GM18519 (cell line): ENCODE results near the gene TSPAN16.

ENCODE experiments used
- ATAC-seq: cut with Tn5 transposase; IDR thresholded peaks from one replicate; pipeline ENCODE4 v1.9.1; 2021; ENCODE audit warnings: mild to moderate bottlenecking, moderate library complexity; ENCODE audit not compliant: unreplicated experiment, low FRiP score

TSPAN16 gene, protein sequence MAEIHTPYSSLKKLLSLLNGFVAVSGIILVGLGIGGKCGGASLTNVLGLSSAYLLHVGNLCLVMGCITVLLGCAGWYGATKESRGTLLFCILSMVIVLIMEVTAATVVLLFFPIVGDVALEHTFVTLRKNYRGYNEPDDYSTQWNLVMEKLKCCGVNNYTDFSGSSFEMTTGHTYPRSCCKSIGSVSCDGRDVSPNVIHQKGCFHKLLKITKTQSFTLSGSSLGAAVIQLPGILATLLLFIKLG

DNA sequence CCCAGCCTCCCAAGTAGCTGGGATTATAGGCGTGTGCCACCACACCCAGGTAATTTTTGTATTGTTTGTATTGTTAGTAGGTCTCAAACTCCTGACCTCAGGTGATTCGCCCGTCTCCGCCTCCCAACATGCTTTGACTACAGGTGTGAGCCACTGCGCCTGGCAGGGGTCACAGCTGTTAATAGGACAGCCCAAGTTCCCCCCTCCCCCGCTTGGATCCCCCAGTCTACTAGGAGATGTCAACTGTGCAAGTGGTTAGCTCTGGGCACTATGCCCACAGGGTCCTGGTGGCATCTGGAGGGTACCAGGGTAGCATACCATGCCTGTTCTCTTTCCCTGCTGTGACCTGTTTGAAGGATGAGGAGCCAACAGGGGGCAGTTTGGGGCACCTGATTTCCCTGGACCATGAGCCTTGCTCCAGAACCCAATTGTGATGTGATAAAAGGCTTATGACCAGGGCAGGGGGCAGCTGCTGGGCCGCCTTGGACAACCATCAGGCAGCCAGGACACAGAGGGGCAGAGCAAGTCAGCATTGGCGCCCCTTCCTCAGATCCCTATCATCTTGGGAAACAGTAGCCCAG, at the start of gene TSPAN16:
TSPAN16 (plus strand) TSS at position 496 of the 581 bp plus-strand sequence. CDS start 138 bp downstream, outside the sequence.
- no peak for ATAC-seq

DNA sequence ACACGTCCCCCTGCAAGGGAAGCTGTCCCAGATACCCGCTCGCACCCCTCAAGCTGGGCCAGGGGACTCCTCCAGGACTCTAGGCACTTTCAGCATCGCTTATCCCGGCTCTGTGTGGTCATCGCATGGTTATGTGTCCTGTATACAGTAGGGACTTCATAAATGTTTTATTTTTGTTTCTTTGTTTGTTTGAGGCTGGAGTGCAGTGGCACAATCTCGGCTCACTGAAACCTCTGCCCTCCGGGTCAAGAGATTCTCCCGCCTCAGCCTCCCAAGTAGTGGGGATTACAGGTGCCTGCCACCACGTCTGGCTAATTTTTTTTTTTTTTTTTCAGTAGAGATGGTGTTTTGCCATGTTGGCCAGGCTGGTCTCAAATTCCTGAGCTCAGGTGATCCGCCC, 49.0 kb upstream of the TSPAN16 start:
- ATAC-seq, result no peak

DNA sequence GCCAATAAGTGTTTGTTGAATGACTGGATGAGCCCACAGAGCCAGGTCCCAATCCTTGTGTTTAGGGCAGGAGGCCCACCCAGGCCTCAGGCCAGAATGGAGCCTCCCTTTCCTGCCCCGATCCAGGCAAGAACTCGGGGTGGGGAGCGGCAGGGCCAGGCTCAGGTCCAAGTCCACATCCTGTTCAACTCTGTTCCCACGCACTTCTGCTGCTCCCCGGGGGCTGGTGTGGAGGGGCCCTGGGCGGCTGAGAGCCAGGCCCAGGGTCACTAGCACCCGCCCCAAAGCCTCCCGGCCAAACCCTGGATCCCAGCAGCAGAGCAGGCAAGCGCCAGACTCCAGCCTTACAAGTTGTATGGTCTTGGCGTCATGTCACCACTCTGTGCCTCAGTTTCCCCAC, 48.6 kb upstream of the TSPAN16 start:
- no peak for ATAC-seq

GRCh38 chr19:11247934-11248333, 48.0 kb upstream of the TSPAN16 start:
- no peak for ATAC-seq

- no peak for ATAC-seq
Observed at GRCh38 chr19:11248852-11249251, 47.1 kb upstream of the TSPAN16 start.

GRCh38 chr19:11251217-11251616, 44.7 kb upstream of the TSPAN16 start:
- ATAC-seq, result no peak

- ATAC-seq, result no peak
Observed at GRCh38 chr19:11251650-11252314, 44.2 kb upstream of the TSPAN16 start.

DNA sequence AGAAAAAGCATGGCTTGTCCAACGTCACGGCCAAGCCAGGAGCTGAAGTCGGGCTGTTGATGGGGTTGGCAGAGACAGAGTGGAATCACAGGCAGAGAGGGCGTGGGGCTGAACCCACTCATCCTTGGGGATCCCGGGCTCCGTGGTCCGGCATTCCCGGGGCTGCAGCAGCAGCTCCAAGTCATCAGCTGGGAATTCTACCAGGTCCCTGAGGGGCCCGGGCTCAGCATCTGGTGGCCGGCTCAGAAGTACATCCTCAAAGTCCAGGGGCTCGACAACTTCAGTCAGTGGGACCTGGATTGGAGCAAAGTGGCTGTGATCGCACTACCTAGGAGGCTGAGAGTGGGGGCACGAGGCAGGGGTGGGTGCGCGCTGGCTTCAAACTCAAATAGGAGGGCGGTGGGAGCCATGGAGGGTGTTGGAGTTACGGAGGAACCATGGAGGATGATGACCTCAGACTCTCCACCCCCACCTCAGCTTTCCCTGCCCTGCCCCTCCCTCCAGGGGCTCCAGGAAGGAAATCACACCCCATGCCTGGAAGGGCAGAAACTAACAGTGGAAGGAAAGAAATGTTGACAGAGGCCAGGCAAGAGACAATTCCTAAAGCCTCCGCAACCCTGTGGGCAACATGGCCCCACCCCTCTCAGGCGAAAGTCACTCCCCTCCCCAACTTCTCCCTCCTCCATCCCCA, 43.1 kb upstream of the TSPAN16 start:
- no peak for ATAC-seq

DNA sequence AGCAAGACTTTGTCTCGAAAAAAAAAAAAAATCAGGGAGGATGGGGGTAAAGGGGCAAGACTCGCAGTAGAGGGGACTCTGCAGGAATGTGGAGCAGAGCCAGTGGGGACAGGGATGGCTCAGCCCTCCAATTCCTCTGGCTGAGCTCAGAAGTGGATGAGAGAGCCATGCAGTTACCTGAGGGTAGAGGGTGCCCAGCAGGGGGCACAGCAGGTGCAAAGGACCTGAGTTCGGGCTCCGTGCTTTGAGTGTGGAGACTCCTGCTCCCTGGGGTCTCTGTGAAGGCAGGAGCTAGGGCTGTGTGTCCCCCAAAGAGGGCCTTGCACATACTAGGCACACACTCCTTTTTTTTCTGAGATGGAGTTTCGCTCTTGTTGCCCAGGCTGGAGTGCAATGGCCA, 41.3 kb upstream of the TSPAN16 start:
- ATAC-seq, result no peak

- no peak for ATAC-seq
Observed at GRCh38 chr19:11256189-11256588, 39.8 kb upstream of the TSPAN16 start.

DNA sequence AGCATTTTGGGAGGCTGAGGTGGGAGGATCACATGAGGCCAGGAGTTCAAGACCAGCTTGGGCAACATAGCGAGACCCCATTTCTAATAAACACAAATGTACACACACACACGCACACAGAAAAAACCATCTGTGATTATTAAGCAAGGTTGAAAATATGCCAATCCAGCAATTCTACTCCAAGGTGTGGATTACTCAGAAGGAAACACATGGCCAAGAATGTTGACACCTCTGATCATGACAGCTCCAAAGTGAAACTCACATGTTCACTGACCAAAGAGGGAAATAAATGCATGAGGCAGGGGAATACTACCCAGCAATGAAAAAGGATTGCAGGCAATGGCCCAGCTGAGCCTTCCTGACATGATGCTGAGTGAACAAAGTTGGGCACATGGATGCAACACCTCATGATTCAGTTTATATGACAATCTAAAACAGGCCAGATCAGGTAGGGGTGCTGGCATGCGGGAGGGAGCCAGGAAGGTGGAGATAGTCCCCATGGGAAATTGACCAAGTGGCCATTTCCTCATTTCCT, 38.0 kb upstream of the TSPAN16 start:
- ATAC-seq, result no peak

- no peak for ATAC-seq
Observed at GRCh38 chr19:11260996-11261395, 35.0 kb upstream of the TSPAN16 start.

GRCh38 chr19:11261431-11261970, 34.5 kb upstream of the TSPAN16 start:
- no peak for ATAC-seq

GRCh38 chr19:11261971-11262839, 33.8 kb upstream of the TSPAN16 start, which contains the start of gene DOCK6:
TSS of gene DOCK6 (minus strand) at chr19:11262524. CDS start at chr19:11262440, 84 bp downstream.
- ATAC-seq, result no peak

- ATAC-seq, result no peak
Observed at GRCh38 chr19:11263726-11264125, 32.2 kb upstream of the TSPAN16 start.

- no peak for ATAC-seq
Observed at GRCh38 chr19:11264452-11265176, 31.3 kb upstream of the TSPAN16 start.

DNA sequence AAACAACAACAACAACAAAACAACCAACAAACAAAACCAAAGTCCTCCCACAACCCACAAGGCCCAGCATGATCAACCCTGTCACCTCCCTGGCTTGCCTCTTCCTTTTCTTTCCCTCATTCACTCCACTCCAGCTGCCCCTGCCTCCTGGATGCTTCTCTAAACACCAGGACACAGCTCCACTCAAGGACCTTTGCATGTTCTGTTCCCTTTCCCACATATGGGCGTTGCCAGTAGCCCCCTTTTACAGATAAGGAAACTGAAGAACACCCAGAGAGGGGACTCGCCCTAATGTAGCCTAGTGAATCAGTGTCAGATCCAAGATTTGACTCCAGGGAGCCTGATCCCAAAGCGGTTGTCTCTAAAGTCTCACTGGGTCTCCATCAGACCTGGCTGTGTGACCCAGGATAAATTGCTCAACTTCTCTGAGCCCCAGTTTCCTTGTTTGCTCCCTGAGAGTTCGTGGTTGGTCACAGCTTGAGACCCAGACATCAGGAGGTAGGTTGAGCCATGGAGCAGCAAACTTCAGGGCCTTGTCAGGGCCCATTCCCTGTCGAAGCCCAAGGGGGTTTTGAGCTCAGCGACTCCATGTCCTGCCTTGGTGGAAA, 30.7 kb upstream of the TSPAN16 start:
- no peak for ATAC-seq

GRCh38 chr19:11265785-11266236, 30.1 kb upstream of the TSPAN16 start:
- ATAC-seq, result no peak
